ENCODE measurements around the gene VWA5A. TPM values are rescaled to one million over a fixed set of nuclear protein-coding genes. Genes with fewer than 3 reads are reported as not detected.

The VWA5A gene
- total and polyA plus RNA-seq, 10 of the 15 experiments (the other 5 are each of a cell fraction or from before 2014, with no cell fraction given), result 0.45 to 1.6 (median 1.0) TPM

- Histone ChIP-seq H4K20me1 (ENCODE audit: control insufficient read depth, insufficient read depth) (no peaks in the 10 kb centered on the region), H3K27ac (ENCODE audit: control insufficient read depth, insufficient read depth) (no peak overlapping the region), H3K4me1 (ENCODE audit: control insufficient read depth, insufficient read depth, low read length) (no peaks in the 10 kb centered on the region), H3K4me3 (no peak overlapping the region), H3K9ac (ENCODE audit: control insufficient read depth, insufficient read depth, low read length) (no peak overlapping the region), H2AFZ (ENCODE audit: control insufficient read depth, low read depth, low read length) (no peak overlapping the region), H3K79me2 (ENCODE audit: control insufficient read depth, insufficient read depth, low read length) (no peaks in the 10 kb centered on the region), H3K36me3 (ENCODE audit: control insufficient read depth in 2 of 2, insufficient read depth in 2 of 2, low read length in 1 of 2) (no peaks in the 10 kb centered on the region), H3K27me3 (replicated peaks in 1 of 2; ENCODE audit: control insufficient read depth in 2 of 2, insufficient read depth in 2 of 2, low read length in 1 of 2) (peaks cover 0 to 2% of the 10 kb centered on the region in 2 experiments; a peak in 1 of 4 replicates), H3K4me2 (ENCODE audit: control insufficient read depth, insufficient read depth) (no peak overlapping the region), H3K9me3 (replicated peaks; ENCODE audit: control insufficient read depth, insufficient read depth, low read length) (no peaks in the 10 kb centered on the region)
- WGBS (ENCODE audit: insufficient coverage, insufficient replicate concordance, low lambda C conversion rate, missing lambda C conversion rate), result 56% methylated on average over 4 of the region's 4 CpGs
- TF ChIP-seq IKZF1 (conservative IDR thresholded peaks at IDR 0.05) (no peak), MYC (IDR thresholded peaks at IDR 0.05; ENCODE audit: insufficient read depth, insufficient read length, insufficient replicate concordance, low read length, severe bottlenecking) (no peak), SRF (IDR thresholded peaks at IDR 0.05; ENCODE audit: low read depth in 2 of 2, low read length in 2 of 2) (no peak), ZNF24 (IDR thresholded peaks at IDR 0.05) (no peak), SREBF1 (IDR thresholded peaks at IDR 0.05; ENCODE audit: low read length) (no peak), IRF3 (IDR thresholded peaks at IDR 0.05) (no peak), CBFB (IDR thresholded peaks at IDR 0.05; ENCODE audit: low read depth) (no peak), MYB (IDR thresholded peaks at IDR 0.05; ENCODE audit: borderline replicate concordance, low read depth, low read length) (no peak), RAD21 (IDR thresholded peaks at IDR 0.05; ENCODE audit: insufficient read depth, low read depth, low read length) (no peak), KLF5 (IDR thresholded peaks at IDR 0.05; ENCODE audit: partially characterized antibody) (no peak), POLR2AphosphoS5 (IDR thresholded peaks at IDR 0.05; ENCODE audit: low read length) (no peak), FOXK2 (IDR thresholded peaks at IDR 0.05) (no peak), GATAD2B (conservative IDR thresholded peaks at IDR 0.05; ENCODE audit: low read depth) (no peak), SIN3A (IDR thresholded peaks at IDR 0.05; ENCODE audit: low read depth, low read length) (no peak), NBN (IDR thresholded peaks at IDR 0.05) (no peak)
- BruUV-seq (replicated peaks), result no TSS peak
- ChIA-PET CTCF (interaction anchor here (0.6 to 2.3 kb wide), 4 partner anchors 9 to 112 kb away, joined by 3 to 12 read pairs (median 8); no protein-coding TSS in a partner anchor), POLR2A (interaction anchor here (0.7 kb wide), 1 partner anchor 70 kb away, joined by 3 read pairs; no protein-coding TSS in a partner anchor), SMC1A (ENCODE audit: uncharacterized antibody, unreplicated experiment) (interaction anchor here (1.2 kb wide), 1 partner anchor 16 kb away, joined by 4 read pairs; no protein-coding TSS in a partner anchor), RAD21 (ENCODE audit: unreplicated experiment) (interaction anchor here (1.5 kb wide), 1 partner anchor 11 kb away, joined by 5 read pairs; no protein-coding TSS in a partner anchor)
- intact Hi-C loops (cut with micrococcal nuclease; ENCODE audit: unreplicated experiment), result no loop called here
- DNase-seq (ENCODE audit: low read depth, low spot score) (no peak), ATAC-seq (no peak), FAIRE-seq (no peak)
- in situ Hi-C loops (cut with MboI), result no loop called here
These were observed 32.9 kb upstream of the VWA5A start for GRCh38 chr11:124082371-124082770.
